Ishikawa (cell line): ENCODE data around the gene FBXW8.

Experiments used
- CEBPB ChIP-seq: IDR thresholded peaks from 2 replicates; pipeline ENCODE4 v1.6.1; 2012
- CREB1 ChIP-seq: IDR thresholded peaks from 2 replicates; pipeline ENCODE4 v1.6.1; 2012; ENCODE audit warnings: low read depth
- EP300 ChIP-seq: IDR thresholded peaks from 2 replicates; pipeline ENCODE4 v1.6.1; 2012; ENCODE audit warnings: borderline replicate concordance
- MAX ChIP-seq: IDR thresholded peaks from 2 replicates; pipeline ENCODE4 v1.6.1; 2012
- RAD21 ChIP-seq: IDR thresholded peaks from 2 replicates; pipeline ENCODE4 v1.6.1; 2012; ENCODE audit warnings: low read depth
- REST ChIP-seq: IDR thresholded peaks from 2 replicates; pipeline ENCODE4 v1.6.1; 2012; ENCODE audit warnings: low read depth, mild to moderate bottlenecking
- TCF12 ChIP-seq: IDR thresholded peaks from 2 replicates; pipeline ENCODE4 v1.6.1; 2012; ENCODE audit warnings: low read depth
- USF1 ChIP-seq: IDR thresholded peaks from 2 replicates; pipeline ENCODE4 v1.6.1; 2012

GRCh38 chr12:117007577-117007976 lies 96.8 kb downstream of the FBXW8 start:
- no peak for TF ChIP-seq TCF12
- no peak for TF ChIP-seq CEBPB
- TF ChIP-seq REST = no peak
- no peak for TF ChIP-seq EP300
- TF ChIP-seq MAX = no peak
- TF ChIP-seq CREB1 = no peak
- no peak for TF ChIP-seq USF1
- no peak for TF ChIP-seq RAD21
